Islet of Langerhans (tissue), 1 donor: ENCODE measurements around the gene USP54.

Source experiments
- FAIRE-seq: peaks from one replicate; lab custom pipeline; 2011; peaks lifted over from hg19 to GRCh38; lab: Jason Lieb, UNC

The USP54 gene

GRCh38 chr10:73467206-73467605, 123.9 kb downstream of the USP54 start:
- no peak for FAIRE-seq

GRCh38 chr10:73465978-73466726, 125.0 kb downstream of the USP54 start:
- peak; percentile 45 for FAIRE-seq

- FAIRE-seq = no peak
Observed at GRCh38 chr10:73460897-73461296, 130.2 kb downstream of the USP54 start.

DNA sequence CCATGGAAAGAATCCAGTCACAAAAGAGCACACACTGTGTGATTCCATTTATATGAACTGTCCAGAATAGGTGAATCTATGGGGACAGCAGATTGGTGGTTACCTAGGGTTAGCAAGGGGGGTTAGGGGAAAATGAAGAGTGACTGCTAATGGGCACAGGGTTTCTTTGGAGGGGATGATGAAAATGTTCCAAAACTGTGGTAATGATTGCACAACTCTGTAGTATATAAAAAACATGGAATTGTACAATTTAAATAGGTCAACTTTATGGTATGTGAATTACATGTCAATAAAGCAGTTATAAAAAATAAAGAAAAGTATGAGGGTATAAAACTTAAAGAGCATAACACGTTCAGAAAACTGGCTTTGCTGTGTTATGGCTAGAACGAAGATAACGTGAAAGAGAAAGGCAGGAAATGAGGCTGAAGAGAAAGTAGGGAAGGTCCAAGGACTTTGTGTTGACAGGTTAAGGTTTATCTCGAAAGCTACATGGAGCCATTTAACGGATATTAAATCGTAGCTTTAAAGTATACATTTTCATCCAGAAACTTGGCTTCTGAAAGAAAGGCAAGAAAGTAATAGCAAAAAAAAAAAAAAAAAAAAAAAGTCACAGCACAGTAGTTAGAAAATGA, 131.3 kb downstream of the USP54 start:
- FAIRE-seq = peak; percentile 45

DNA sequence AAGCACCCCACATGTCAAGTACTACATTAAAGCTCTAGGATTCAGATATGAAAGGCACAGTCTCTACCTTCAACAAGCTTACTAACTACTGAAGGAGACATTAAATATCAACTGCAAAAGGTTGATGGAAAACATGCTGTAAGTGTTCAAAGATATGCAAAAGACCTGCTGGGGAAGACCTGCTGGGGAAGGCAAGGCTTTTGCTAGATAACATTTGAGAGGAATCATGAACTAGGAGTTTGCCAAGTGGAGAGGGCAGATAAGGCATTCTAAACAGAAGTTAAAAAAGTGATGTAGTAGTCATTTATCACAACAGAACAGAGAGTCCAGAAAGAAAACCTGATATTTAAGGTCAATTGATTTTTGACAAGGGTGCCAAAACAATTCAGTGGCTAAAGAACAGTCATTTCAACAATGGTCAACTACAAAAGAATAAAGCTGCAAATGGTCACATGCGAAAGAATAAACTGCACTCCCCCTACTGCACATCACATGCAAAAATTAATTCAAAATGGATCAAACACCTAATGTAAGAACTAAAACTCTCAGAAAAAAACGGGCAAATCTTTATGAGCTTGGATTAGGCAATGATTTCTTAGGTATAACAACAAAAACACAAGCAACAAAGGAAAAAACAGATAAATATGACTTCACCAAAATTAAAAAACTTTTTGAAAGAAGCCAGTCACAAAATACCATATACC, 134.8 kb downstream of the USP54 start:
- FAIRE-seq = peak; percentile 64

DNA sequence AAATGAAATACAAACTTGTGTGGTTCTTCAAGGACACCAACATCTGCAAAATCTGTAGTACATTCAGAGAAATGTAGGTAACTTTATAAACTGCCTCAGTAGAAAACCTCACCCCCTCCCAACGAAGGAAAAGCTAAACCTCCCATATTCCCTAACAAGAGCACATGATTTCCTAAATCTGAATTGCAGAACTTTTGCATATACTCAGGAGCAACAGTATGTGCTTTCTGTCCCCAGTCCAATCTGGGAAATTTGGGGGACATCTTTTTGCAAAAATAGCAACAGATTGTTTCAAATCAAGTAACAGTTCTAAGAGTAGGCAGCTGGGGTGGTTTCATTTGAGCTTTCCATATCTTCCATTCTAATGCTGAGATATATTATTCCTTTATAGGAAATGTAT, 142.0 kb downstream of the USP54 start:
- no peak for FAIRE-seq

GRCh38 chr10:73448384-73448783, 142.8 kb downstream of the USP54 start:
- FAIRE-seq = no peak
